Chondrocyte (in vitro differentiated cells): ENCODE results near the gene ATP6V0D1. TPM values are rescaled to one million over a fixed set of nuclear protein-coding genes. Genes with fewer than 3 reads are reported as not detected.

Experiments used
- DNase-seq: peaks from one replicate; pipeline ENCODE4 v3.0.0; 2021; ENCODE audit warnings: mixed read lengths, low spot score
- H3K27ac Mint-ChIP-seq: one replicate; pipeline ENCODE4 v1.8.0; 2021; ENCODE audit warnings: mild to moderate bottlenecking, moderate library complexity, mixed read lengths; ENCODE audit not compliant: unreplicated experiment
- H3K27me3 Mint-ChIP-seq: 2 replicates; pipeline ENCODE4 v1.8.0; 2021; ENCODE audit warnings: low read depth, mixed read lengths
- H3K36me3 Mint-ChIP-seq: 2 replicates; pipeline ENCODE4 v1.8.0; 2021; ENCODE audit warnings: low read depth, mixed read lengths
- H3K4me1 Mint-ChIP-seq: 2 replicates; pipeline ENCODE4 v1.8.0; 2021; ENCODE audit warnings: low read depth, mild to moderate bottlenecking, mixed read lengths
- H3K4me3 Mint-ChIP-seq: one replicate; pipeline ENCODE4 v1.8.0; 2021; ENCODE audit warnings: mild to moderate bottlenecking, moderate library complexity, mixed read lengths; ENCODE audit not compliant: unreplicated experiment
- H3K9me3 Mint-ChIP-seq: 2 replicates; pipeline ENCODE4 v1.8.0; 2021; ENCODE audit warnings: low read depth, mixed read lengths
- total RNA-seq: library from RNA; stranded (reverse); gene quantifications from 3 replicates; pipeline ENCODE4 v1.2.1, GENCODE V29; 2021
- TF ChIP-seq, protein P1 (sequence below): fragments of 200-600 bp; sonication (generic); IDR thresholded peaks from 2 replicates; pipeline ENCODE4 v1.5.0; 2021; ENCODE audit warnings: antibody characterized with exemption, mild to moderate bottlenecking, moderate library complexity

The ATP6V0D1 gene
- total RNA-seq, 1 donor from 2014 or later: 85.5 TPM

DNA sequence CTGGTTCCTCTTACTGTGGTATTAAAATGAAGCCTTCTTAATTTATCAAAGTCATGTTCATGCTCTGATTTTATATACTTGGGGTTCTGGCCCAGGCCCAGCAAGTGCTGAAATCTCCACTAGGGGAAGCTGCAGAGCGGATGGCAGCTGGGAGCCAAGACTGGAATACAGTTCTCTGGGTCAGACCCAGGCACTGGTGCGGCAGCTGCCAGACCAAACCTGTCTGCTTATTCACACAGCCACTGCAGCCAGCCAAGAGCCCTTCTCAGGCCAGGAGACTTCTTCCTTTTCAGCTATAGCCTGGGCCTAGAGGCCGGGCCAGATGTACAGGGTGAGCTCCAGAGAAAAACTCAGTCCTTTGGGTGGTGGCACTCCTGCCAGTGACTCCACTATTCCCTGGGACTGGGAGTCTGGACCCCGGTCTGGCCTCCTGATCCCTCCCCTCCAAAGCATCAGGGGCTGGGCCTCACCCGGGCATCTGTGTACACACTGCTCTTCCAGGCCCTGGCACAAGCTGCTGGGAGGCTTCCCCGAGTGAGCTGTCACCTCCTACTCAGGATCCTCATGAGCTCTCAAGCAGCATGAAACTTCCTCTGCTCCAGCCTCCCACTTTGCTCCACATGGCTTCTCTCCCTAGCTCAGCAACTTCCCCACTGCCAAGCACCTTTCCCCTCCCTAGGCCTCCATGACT lies 24.4 kb downstream of the ATP6V0D1 start:
- DNase-seq: no peak
- TF ChIP-seq, protein P1, sequence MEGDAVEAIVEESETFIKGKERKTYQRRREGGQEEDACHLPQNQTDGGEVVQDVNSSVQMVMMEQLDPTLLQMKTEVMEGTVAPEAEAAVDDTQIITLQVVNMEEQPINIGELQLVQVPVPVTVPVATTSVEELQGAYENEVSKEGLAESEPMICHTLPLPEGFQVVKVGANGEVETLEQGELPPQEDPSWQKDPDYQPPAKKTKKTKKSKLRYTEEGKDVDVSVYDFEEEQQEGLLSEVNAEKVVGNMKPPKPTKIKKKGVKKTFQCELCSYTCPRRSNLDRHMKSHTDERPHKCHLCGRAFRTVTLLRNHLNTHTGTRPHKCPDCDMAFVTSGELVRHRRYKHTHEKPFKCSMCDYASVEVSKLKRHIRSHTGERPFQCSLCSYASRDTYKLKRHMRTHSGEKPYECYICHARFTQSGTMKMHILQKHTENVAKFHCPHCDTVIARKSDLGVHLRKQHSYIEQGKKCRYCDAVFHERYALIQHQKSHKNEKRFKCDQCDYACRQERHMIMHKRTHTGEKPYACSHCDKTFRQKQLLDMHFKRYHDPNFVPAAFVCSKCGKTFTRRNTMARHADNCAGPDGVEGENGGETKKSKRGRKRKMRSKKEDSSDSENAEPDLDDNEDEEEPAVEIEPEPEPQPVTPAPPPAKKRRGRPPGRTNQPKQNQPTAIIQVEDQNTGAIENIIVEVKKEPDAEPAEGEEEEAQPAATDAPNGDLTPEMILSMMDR: peak; percentile 60
- Mint-ChIP-seq H3K27me3 (no peaks in the 10 kb centered on the region), H3K9me3 (no peaks in the 10 kb centered on the region), H3K4me3 (no peak overlapping the region), H3K27ac (peak overlapping the region; percentile 70), H3K36me3 (peaks cover 2% of the 10 kb centered on the region), H3K4me1 (peaks cover 53% of the 10 kb centered on the region)

DNA sequence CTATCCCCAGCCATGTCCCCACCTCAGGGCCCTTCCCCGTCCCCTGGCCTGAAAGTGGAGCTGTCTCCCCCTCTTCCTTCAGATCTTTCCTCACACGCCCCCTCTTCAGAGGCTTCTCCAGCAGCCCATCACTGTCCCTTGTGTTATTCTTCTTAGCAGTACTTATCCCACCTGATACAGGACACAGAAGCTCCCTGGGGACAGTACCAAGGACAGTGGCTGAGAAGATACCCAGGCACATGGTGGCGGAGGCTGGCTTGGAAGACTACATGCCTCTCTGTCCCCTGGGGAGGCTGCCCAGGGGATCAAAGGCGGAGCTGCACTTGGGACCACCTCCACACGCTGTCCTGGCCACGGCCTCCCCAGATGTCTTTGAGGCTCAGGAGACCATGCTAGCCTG lies 26.1 kb downstream of the ATP6V0D1 start:
- Mint-ChIP-seq H3K9me3 (no peaks in the 10 kb centered on the region), H3K27me3 (no peaks in the 10 kb centered on the region), H3K27ac (peak overlapping the region; percentile 41), H3K36me3 (peaks cover 10% of the 10 kb centered on the region), H3K4me1 (peaks cover 36% of the 10 kb centered on the region), H3K4me3 (no peak overlapping the region)
- TF ChIP-seq, protein P1: no peak
- no peak for DNase-seq

DNA sequence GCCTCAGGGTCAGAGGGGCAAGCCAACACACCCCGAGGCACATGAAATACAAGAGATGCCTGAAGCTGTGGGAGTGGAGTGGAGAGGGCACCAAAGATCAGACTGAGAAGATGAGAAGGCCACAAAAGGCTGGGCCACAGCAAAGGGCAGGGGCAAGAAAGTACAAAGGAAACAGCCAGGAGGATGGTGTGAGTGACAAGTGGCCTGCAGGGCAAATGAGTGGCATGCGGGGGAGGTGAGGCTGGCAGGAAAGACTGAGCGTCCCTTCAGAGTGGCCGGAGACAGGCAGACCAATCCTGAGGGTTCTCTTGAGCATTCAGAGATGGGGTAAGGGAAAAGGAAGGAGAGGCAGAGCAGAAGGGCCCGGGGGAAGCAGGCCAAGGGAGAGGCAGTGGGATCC lies 26.9 kb downstream of the ATP6V0D1 start:
- Mint-ChIP-seq H3K27ac (no peak overlapping the region), H3K9me3 (no peaks in the 10 kb centered on the region), H3K4me1 (peaks cover 29% of the 10 kb centered on the region)

DNA sequence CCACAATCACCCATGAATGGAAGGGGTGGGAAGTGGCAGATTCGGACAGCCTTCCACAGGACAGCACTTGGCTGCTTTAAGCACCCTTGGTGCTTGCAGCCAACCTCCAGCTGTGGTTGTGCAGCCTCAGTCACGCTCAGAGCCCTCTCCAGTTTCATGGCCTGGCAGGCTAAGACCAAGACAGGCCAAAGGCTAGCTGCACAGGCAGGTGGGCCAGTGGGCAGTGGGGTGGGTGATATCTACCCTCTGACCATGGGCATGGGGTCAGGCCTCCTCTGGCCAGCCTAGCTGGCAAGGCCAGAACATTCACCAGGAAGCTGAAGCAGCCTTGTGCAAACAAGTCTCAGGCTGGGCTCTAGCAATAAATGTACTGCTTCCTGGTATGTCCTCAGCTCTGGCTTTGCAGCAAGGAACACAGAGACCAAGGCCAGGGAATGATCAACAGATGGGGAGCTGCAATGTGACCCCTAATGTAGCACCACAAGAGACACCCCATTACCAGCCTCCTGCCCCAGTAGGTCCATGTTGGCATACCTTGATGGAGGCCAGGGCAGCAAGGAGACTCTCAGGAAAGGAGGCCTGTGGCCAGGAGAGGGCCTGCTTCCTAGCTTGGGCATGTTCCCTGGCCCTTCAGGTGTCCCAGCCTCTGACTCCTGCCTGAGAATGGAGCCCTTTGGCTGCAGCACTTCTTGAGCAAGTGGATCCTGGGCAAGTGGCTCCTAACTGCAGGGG lies 29.1 kb downstream of the ATP6V0D1 start:
- H3K4me3 Mint-ChIP-seq: no peak overlapping the region
- no peaks in the 10 kb centered on the region for H3K27me3 Mint-ChIP-seq
- H3K36me3 Mint-ChIP-seq: peaks cover 12% of the 10 kb centered on the region
- no peak overlapping the region for H3K27ac Mint-ChIP-seq
- peaks cover 17% of the 10 kb centered on the region for H3K4me1 Mint-ChIP-seq
- TF ChIP-seq, protein P1: no peak
- DNase-seq: no peak
- no peaks in the 10 kb centered on the region for H3K9me3 Mint-ChIP-seq

More for the DNA sequence above, 26.9 kb downstream of the ATP6V0D1 start:
- peaks cover 12% of the 10 kb centered on the region for H3K36me3 Mint-ChIP-seq
- H3K4me3 Mint-ChIP-seq: no peak overlapping the region
- TF ChIP-seq, protein P1: no peak
- no peak for DNase-seq
- H3K27me3 Mint-ChIP-seq: no peaks in the 10 kb centered on the region

DNA sequence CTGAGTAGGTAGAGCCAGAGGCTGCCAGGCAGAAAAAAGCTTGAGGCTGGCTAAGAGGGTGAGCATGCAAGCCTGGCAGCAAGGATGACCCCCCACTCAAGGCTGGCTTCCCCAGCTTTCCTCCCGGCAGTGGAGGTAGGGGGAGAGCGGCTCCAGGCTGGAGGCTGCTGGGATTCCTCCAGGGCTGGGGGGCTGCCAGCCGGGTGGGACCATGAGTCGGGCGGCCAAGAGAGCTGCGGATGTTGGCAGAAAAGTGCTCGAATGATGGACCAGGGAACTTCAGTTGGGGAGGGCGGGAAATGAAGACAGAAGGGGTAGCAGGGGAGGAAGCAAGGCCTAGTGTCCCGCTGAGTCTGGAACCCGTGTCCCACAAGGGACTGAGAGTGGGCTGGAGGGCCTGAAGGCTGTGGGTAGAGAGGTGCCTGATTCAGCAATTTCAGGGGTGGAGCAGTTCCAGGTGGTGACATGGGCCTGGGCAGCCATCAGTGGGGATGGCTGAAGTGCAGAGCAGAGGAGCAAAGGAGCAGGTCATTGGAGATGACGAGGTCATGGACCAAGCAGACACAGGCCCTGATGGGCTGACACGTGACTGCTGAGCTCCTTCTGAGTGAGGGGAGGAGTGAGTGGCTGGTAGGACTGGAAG lies 29.8 kb downstream of the ATP6V0D1 start:
- Mint-ChIP-seq H3K27me3 (no peaks in the 10 kb centered on the region), H3K4me1 (peaks cover 18% of the 10 kb centered on the region), H3K4me3 (no peak overlapping the region), H3K36me3 (peaks cover 12% of the 10 kb centered on the region), H3K27ac (no peak overlapping the region), H3K9me3 (no peaks in the 10 kb centered on the region)
- TF ChIP-seq, protein P1: no peak
- no peak for DNase-seq
